PC-9 (cell line): ENCODE results near the gene TMTC2.

Experiments
- EZH2 ChIP-seq: fragments of 200-600 bp; sonication (generic); IDR thresholded peaks from 2 replicates; pipeline ENCODE4 v1.8.0; 2017; ENCODE audit warnings: antibody characterized with exemption, low read depth
- TF ChIP-seq, protein P1 (sequence below): fragments of 200-600 bp; sonication (generic); conservative IDR thresholded peaks from 2 replicates; pipeline ENCODE4 v1.6.1; 2017; ENCODE audit warnings: mixed run types, antibody characterized with exemption, mild to moderate bottlenecking, moderate library complexity

DNA sequence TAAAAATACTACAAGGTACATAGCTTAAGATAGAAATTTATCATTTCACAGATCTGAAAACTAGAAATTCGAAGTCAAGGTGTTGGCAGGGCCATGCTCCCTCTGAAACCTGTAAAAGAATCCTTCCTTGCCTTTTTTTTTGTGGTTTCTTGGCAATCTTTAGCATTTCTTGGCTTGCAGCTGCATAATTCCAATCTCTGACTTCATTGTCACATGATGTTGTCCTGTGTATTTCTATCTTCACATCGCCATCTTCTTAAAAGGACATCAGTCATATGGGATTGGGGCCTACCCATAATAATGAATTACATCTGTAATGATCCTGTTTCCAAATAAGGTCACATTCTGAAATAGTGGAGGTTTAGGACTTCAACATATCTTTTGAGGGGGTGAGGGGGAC, 250.4 kb downstream of the TMTC2 start:
- TF ChIP-seq, protein P1, sequence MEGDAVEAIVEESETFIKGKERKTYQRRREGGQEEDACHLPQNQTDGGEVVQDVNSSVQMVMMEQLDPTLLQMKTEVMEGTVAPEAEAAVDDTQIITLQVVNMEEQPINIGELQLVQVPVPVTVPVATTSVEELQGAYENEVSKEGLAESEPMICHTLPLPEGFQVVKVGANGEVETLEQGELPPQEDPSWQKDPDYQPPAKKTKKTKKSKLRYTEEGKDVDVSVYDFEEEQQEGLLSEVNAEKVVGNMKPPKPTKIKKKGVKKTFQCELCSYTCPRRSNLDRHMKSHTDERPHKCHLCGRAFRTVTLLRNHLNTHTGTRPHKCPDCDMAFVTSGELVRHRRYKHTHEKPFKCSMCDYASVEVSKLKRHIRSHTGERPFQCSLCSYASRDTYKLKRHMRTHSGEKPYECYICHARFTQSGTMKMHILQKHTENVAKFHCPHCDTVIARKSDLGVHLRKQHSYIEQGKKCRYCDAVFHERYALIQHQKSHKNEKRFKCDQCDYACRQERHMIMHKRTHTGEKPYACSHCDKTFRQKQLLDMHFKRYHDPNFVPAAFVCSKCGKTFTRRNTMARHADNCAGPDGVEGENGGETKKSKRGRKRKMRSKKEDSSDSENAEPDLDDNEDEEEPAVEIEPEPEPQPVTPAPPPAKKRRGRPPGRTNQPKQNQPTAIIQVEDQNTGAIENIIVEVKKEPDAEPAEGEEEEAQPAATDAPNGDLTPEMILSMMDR: no peak
- TF ChIP-seq EZH2: no peak
